B cell (primary cell): ENCODE results near the gene UBE2J1. TPM values are rescaled to one million over a fixed set of nuclear protein-coding genes. Genes with fewer than 3 reads are reported as not detected.

Source experiments
- ATAC-seq: fragments of 200-7000 bp; cut with Tn5 transposase; one replicate; pipeline ENCODE4 v1.10.0; 2021; ENCODE audit warnings: low read depth, mild to moderate bottlenecking, moderate number of reproducible peaks, moderate library complexity
- CTCF ChIA-PET: fragments of 350-600 bp; sonication (Branson Sonifier 250); formaldehyde crosslinking; loops from one replicate; lab custom pipeline; 2021; ENCODE audit warnings: antibody characterized with exemption, inconsistent platforms; lab: Charles Lee
- POLR2A ChIA-PET: fragments of 350-600 bp; sonication (Branson Sonifier 250); formaldehyde crosslinking; loops from one replicate; lab custom pipeline; 2021; ENCODE audit warnings: antibody characterized with exemption; lab: Charles Lee
- DNase-seq: peaks from one replicate; pipeline ENCODE4 v3.0.0; 2013
- H2AFZ ChIP-seq: 2 replicates; pipeline ENCODE4 v1.6.1; 2012; ENCODE audit warnings: mild to moderate bottlenecking, low read depth, low read length; ENCODE audit not compliant: insufficient read depth, poor library complexity, severe bottlenecking
- H3K27ac ChIP-seq, 2 donors: 1 replicate in 1 of 2; 2 replicates in 1 of 2; pipeline ENCODE4 v1.5.1; 2012 to 2013; ENCODE audit warnings: low read length in 2 of 2, mild to moderate bottlenecking in 2 of 2, moderate library complexity in 1 of 2
- H3K27me3 ChIP-seq, 4 experiments: fragments of 200-600 bp in 1 of 4; sonication (generic) in 1 of 4; replicated peaks in 1 of 4; 1 replicate in 2 of 4; 2 replicates in 2 of 4; pipeline versions ENCODE4 v1.6.1 to v1.7.0; 2013 to 2016; ENCODE audit warnings: low read length in 3 of 4, mild to moderate bottlenecking in 2 of 4, mixed read lengths in 1 of 4, moderate library complexity in 1 of 4; ENCODE audit not compliant: insufficient read depth in 4 of 4, control insufficient read depth in 3 of 4; ENCODE audit errors: control extremely low read depth in 1 of 4
- H3K36me3 ChIP-seq, 2 experiments: replicated peaks in 1 of 2; 1 replicate in 1 of 2; 2 replicates in 1 of 2; pipeline versions ENCODE4 v1.6.1 to v1.7.1; 2013; ENCODE audit warnings: low read length in 1 of 2; ENCODE audit not compliant: insufficient read depth in 2 of 2, control insufficient read depth in 1 of 2; ENCODE audit errors: control extremely low read depth in 1 of 2, extremely low read depth in 1 of 2
- H3K4me1 ChIP-seq, 2 donors: fragments of 200-600 bp in 1 of 2; sonication (generic) in 1 of 2; 1 replicate in 1 of 2; 2 replicates in 1 of 2; pipeline versions ENCODE4 v1.5.1 to v1.6.1; 2013 to 2017; ENCODE audit warnings: low read length in 2 of 2; ENCODE audit not compliant: control insufficient read depth in 2 of 2, insufficient read depth in 2 of 2
- H3K4me2 ChIP-seq: replicated peaks from 2 replicates; pipeline ENCODE3; 2012; ENCODE audit warnings: mild to moderate bottlenecking, low read depth, low read length; ENCODE audit not compliant: poor library complexity, severe bottlenecking
- H3K4me3 ChIP-seq, 5 experiments: fragments of 200-600 bp in 1 of 5; sonication (generic) in 1 of 5; 1 replicate in 3 of 5; 2 replicates in 2 of 5; pipeline versions ENCODE4 v1.5.1 to v1.7.0; 2011 to 2016; ENCODE audit warnings: low read length in 4 of 5, mild to moderate bottlenecking in 4 of 5, low read depth in 2 of 5, control low read depth in 1 of 5, moderate library complexity in 1 of 5; ENCODE audit not compliant: insufficient read depth in 1 of 5; ENCODE audit errors: control extremely low read depth in 1 of 5, extremely low read depth in 1 of 5
- H3K79me2 ChIP-seq: fragments of 200-600 bp; sonication (generic); one replicate; pipeline ENCODE4 v1.6.0; 2016; ENCODE audit warnings: low read length; ENCODE audit not compliant: control insufficient read depth, insufficient read depth
- H3K9ac ChIP-seq: fragments of 200-600 bp; sonication (generic); 2 replicates; pipeline ENCODE4 v1.6.1; 2017; ENCODE audit warnings: mild to moderate bottlenecking, low read length, moderate library complexity
- H3K9me3 ChIP-seq, 3 donors: one replicate each; pipeline versions ENCODE4 v1.6.1 to v1.7.1; 2013; ENCODE audit warnings: low read length in 2 of 3; ENCODE audit not compliant: control insufficient read depth in 2 of 3, insufficient read depth in 1 of 3; ENCODE audit errors: control extremely low read depth in 1 of 3
- H4K20me1 ChIP-seq: 2 replicates; pipeline ENCODE4 v1.6.0; 2012; ENCODE audit warnings: mild to moderate bottlenecking, low read length; ENCODE audit not compliant: insufficient read depth, control insufficient read depth, poor library complexity, severe bottlenecking
- H3K27ac Mint-ChIP-seq: one replicate; pipeline ENCODE4 v1.8.0; 2021; ENCODE audit warnings: mixed read lengths
- H3K27me3 Mint-ChIP-seq: one replicate; pipeline ENCODE4 v1.8.0; 2021; ENCODE audit warnings: mixed read lengths
- H3K4me1 Mint-ChIP-seq: one replicate; pipeline ENCODE4 v1.8.0; 2021; ENCODE audit warnings: mixed read lengths
- H3K4me3 Mint-ChIP-seq: one replicate; pipeline ENCODE4 v1.8.0; 2021; ENCODE audit warnings: mixed read lengths
- H3K9me3 Mint-ChIP-seq: one replicate; pipeline ENCODE4 v1.8.0; 2022; ENCODE audit warnings: mixed read lengths; ENCODE audit not compliant: insufficient read depth
- CTCF ChIP-seq: fragments of 200-600 bp; IDR thresholded peaks from one replicate; pipeline ENCODE4 v1.8.0; 2022; ENCODE audit warnings: antibody characterized with exemption, mild to moderate bottlenecking
- EZH2 ChIP-seq: IDR thresholded peaks from 2 replicates; pipeline ENCODE4 v1.6.1; 2012; ENCODE audit warnings: borderline replicate concordance, low read depth, mild to moderate bottlenecking, moderate library complexity, low read length; ENCODE audit not compliant: insufficient read depth, poor library complexity, severe bottlenecking
- intact Hi-C: fragments of 100-400 bp; cut with micrococcal nuclease; formaldehyde crosslinking; loops from one replicate; pipeline ENCODE4 v1.10.0; 2022
- polyA plus RNA-seq: library from polyadenylated mRNA; depleted of rRNA; stranded (reverse); fragments of >200 nt; gene quantifications from 2 replicates; pipeline ENCODE4 v1.2.3, GENCODE V29; 2012
- total RNA-seq, 2 donors: library from RNA; stranded (reverse); fragments of 120-200 nt in 1 of 2; gene quantifications; 1 replicate in 1 of 2; 2 replicates in 1 of 2; pipeline versions ENCODE4 v1.2.3 to v1.2.4, GENCODE V29; 2013 to 2022

The UBE2J1 gene
- total and polyA plus RNA-seq, 2 donors (not counting 1 experiment from before 2014, with no cell fraction given): 31.1 to 55.6 TPM

DNA sequence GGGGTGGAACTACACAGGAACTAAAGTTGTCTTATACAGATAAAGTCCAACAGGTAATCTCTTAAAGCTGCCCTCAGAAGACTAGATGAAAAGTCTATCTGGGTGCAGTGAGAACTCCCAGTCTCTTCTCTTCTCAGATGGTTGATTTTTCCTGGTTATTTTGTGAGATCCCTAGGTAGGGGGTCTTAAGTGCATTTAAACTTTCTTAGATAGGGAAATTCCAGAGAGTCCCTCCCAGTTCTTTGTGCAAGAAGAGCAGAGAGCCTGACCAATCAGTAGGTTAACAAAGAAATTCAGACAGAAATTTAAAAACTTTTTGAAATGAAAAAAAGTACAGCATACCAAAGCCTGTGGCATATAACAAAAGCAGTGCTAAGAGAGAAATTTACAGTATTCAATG lies 35.5 kb downstream of the UBE2J1 start:
- CTCF ChIA-PET: no interaction called here

More for the DNA sequence above, 35.5 kb downstream of the UBE2J1 start:
- H3K36me3 ChIP-seq: peaks cover 6 to 7% of the 10 kb centered on the region in 2 experiments
- H3K4me3 ChIP-seq: no peak overlapping the region
- no peak overlapping the region for H3K27ac Mint-ChIP-seq
- no peak overlapping the region for H3K4me2 ChIP-seq
- no peak overlapping the region for H3K4me3 Mint-ChIP-seq
- H3K27ac ChIP-seq: no peak overlapping the region
- intact Hi-C loops: no loop called here
- H3K4me1 Mint-ChIP-seq: peaks cover 34% of the 10 kb centered on the region
- H4K20me1 ChIP-seq: peaks cover 8% of the 10 kb centered on the region
- no peaks in the 10 kb centered on the region for H3K27me3 ChIP-seq
- peaks cover 5 to 11% of the 10 kb centered on the region in 2 donors for H3K4me1 ChIP-seq
- POLR2A ChIA-PET: interaction anchor here (0.7 kb wide), 1 partner anchor 1125 kb away, joined by 3 read pairs; no protein-coding TSS in a partner anchor
- no peaks in the 10 kb centered on the region for H3K79me2 ChIP-seq
- H2AFZ ChIP-seq: no peak overlapping the region
- no peak for ATAC-seq
- no peak overlapping the region for H3K9ac ChIP-seq
- no peak for DNase-seq
- no peak for TF ChIP-seq EZH2
- no peak for TF ChIP-seq CTCF
- H3K9me3 Mint-ChIP-seq: no peaks in the 10 kb centered on the region
- no peaks in the 10 kb centered on the region for H3K9me3 ChIP-seq
- no peaks in the 10 kb centered on the region for H3K27me3 Mint-ChIP-seq
